GM12878 (cell line): Measurements from ENCODE around the gene CWC22. TPM values are rescaled to one million over a fixed set of nuclear protein-coding genes. Genes with fewer than 3 reads are reported as not detected.

Experiments used
- ATAC-seq: fragments of 200-7000 bp; cut with Tn5 transposase; 3 replicates; pipeline ENCODE4 v1.9.1; 2020; ENCODE audit warnings: mild to moderate bottlenecking, moderate library complexity
- BruUV-seq: library from RNA; stranded (reverse); fragments of 400-500 nt; replicated peaks from 2 replicates; lab custom pipeline; 2021; lab: Mats Ljungman, UMichigan
- CTCF ChIA-PET: fragments of 300-600 bp; sonication (Branson Sonifier 250); formaldehyde crosslinking; extraction: SDS; loops from one replicate; lab custom pipeline; 2021; ENCODE audit warnings: inconsistent platforms; lab: Yijun Ruan, JAX
- POLR2A ChIA-PET: fragments of 350-600 bp; formaldehyde crosslinking; extraction: SDS; loops from one replicate; lab custom pipeline; 2021; ENCODE audit warnings: inconsistent platforms; lab: Charles Lee
- RAD21 ChIA-PET: fragments of 300-600 bp; sonication (Branson Sonifier 250); formaldehyde crosslinking; loops from one replicate; lab custom pipeline; 2023; ENCODE audit warnings: antibody characterized with exemption; ENCODE audit not compliant: unreplicated experiment; lab: Charles Lee
- SMC1A ChIA-PET: fragments of 300-600 bp; sonication (Branson Sonifier 250); formaldehyde crosslinking; loops from one replicate; lab custom pipeline; 2023; ENCODE audit not compliant: unreplicated experiment, uncharacterized antibody; lab: Charles Lee
- DNase-seq: peaks from one replicate; pipeline ENCODE4 v3.0.0-alpha.2; 2011; ENCODE audit warnings: low read depth, low spot score
- FAIRE-seq: peaks from 3 replicates; lab custom pipeline; 2011; peaks lifted over from hg19 to GRCh38; lab: Jason Lieb, UNC
- H2AFZ ChIP-seq: 2 replicates; pipeline ENCODE4 v1.6.0; 2011; ENCODE audit warnings: low read depth, low read length, control low read depth; ENCODE audit not compliant: control insufficient read depth
- H3K27ac ChIP-seq: 2 replicates; pipeline ENCODE4 v1.5.1; 2011; ENCODE audit warnings: control low read depth; ENCODE audit not compliant: control insufficient read depth, insufficient read depth
- H3K27me3 ChIP-seq, 2 experiments: replicated peaks in 1 of 2; 2 replicates each; pipeline versions ENCODE4 v1.6.0 to v1.6.1; 2011; ENCODE audit warnings: low read length in 1 of 2; ENCODE audit not compliant: control insufficient read depth in 2 of 2, insufficient read depth in 2 of 2
- H3K36me3 ChIP-seq, 2 experiments: 2 replicates each; pipeline ENCODE4 v1.5.1; 2011; ENCODE audit warnings: low read length in 1 of 2; ENCODE audit not compliant: control insufficient read depth in 2 of 2, insufficient read depth in 2 of 2
- H3K4me1 ChIP-seq: 2 replicates; pipeline ENCODE4 v1.6.1; 2011; ENCODE audit warnings: mild to moderate bottlenecking, low read length, moderate library complexity, mixed read lengths; ENCODE audit not compliant: control insufficient read depth, insufficient read depth
- H3K4me2 ChIP-seq: 2 replicates; pipeline ENCODE4 v1.6.0; 2011; ENCODE audit warnings: control low read depth; ENCODE audit not compliant: control insufficient read depth, insufficient read depth
- H3K4me3 ChIP-seq: fragments of 200-600 bp; sonication (generic); 2 replicates; pipeline ENCODE4 v1.5.1; 2016
- H3K79me2 ChIP-seq: 2 replicates; pipeline ENCODE4 v1.6.0; 2011; ENCODE audit warnings: low read length; ENCODE audit not compliant: control insufficient read depth, insufficient read depth
- H3K9ac ChIP-seq: 2 replicates; pipeline ENCODE4 v1.8.0; 2011; ENCODE audit warnings: low read length, control low read depth, mixed read lengths; ENCODE audit not compliant: control insufficient read depth, insufficient read depth
- H3K9me3 ChIP-seq: replicated peaks from 3 replicates; pipeline ENCODE4 v1.5.1; 2011; ENCODE audit warnings: mild to moderate bottlenecking, low read length; ENCODE audit not compliant: control insufficient read depth, insufficient read depth
- H4K20me1 ChIP-seq: 2 replicates; pipeline ENCODE4 v1.6.0; 2011; ENCODE audit not compliant: control insufficient read depth, insufficient read depth
- BMI1 ChIP-seq: fragments of 450-650 bp; IDR thresholded peaks from 2 replicates; pipeline ENCODE4 v1.6.1; 2016; ENCODE audit warnings: mild to moderate bottlenecking, moderate library complexity, borderline replicate concordance
- CBX3 ChIP-seq: fragments of 200-600 bp; sonication (generic); IDR thresholded peaks from 2 replicates; pipeline ENCODE4 v1.6.1; 2016; ENCODE audit warnings: low read depth, borderline replicate concordance
- CEBPB ChIP-seq, 2 experiments: fragments of 150-350 bp in 1 of 2; IDR thresholded peaks; 2 replicates each; pipeline ENCODE4 v1.6.1; 2012 to 2014; ENCODE audit warnings: low read depth in 2 of 2, low read length in 2 of 2, borderline replicate concordance in 1 of 2, inconsistent platforms in 1 of 2
- JUNB ChIP-seq: IDR thresholded peaks from 2 replicates; pipeline ENCODE4 v1.6.1; 2016; ENCODE audit warnings: antibody characterized with exemption, mild to moderate bottlenecking
- MXI1 ChIP-seq: fragments of 150-350 bp; IDR thresholded peaks from 2 replicates; pipeline ENCODE4 v1.6.1; 2011; ENCODE audit warnings: low read depth, mild to moderate bottlenecking, inconsistent platforms, low read length, improper control_type of control experiment
- STAT1 ChIP-seq: fragments of 450-650 bp; conservative IDR thresholded peaks from 2 replicates; pipeline ENCODE4 v1.6.1; 2014; ENCODE audit warnings: antibody characterized with exemption, mild to moderate bottlenecking
- WGBS: methylation state at CpG from one replicate; pipeline ENCODE4 v1.1.6; 2016; ENCODE audit warnings: low lambda C conversion rate; ENCODE audit not compliant: insufficient replicate concordance, insufficient coverage; ENCODE audit errors: missing lambda C conversion rate; 5-methylcytosine and 5-hydroxymethylcytosine counted together
- in situ Hi-C: fragments of 300-500 bp; cut with MboI; formaldehyde crosslinking; loops from 9 replicates; pipeline ENCODE4 v1.14.3; 2018; ENCODE audit warnings: mixed read lengths
- intact Hi-C: fragments of 100-400 bp; cut with micrococcal nuclease; formaldehyde crosslinking; loops from one replicate; pipeline ENCODE4 v1.14.2; 2022; ENCODE audit not compliant: unreplicated experiment
- polyA plus RNA-seq, 11 experiments: library from polyadenylated mRNA; depleted of rRNA in 4 of 11; unstranded in 6 of 11; stranded (reverse) in 5 of 11; fragments of >200 nt; fragmentation: Nextera tagmentation in 4 of 11; fragmentation: Illumina TruSeq in 1 of 11; extraction: Ambion mirVana in 4 of 11; extraction: Trizol in 1 of 11; gene quantifications; 1 replicate in 1 of 11; 2 replicates in 10 of 11; pipeline versions ENCODE4 v1.2.1 to v1.2.3, GENCODE V29; 2011 to 2016; ENCODE audit warnings: inconsistent platforms in 2 of 11, missing spikeins in 2 of 11, low read depth in 1 of 11
- total RNA-seq, 4 experiments: library from RNA; depleted of rRNA in 3 of 4; stranded (reverse); fragments of >200 nt in 3 of 4; fragmentation: Illumina TruSeq in 1 of 4; extraction: Trizol in 1 of 4; gene quantifications; 2 replicates each; pipeline versions ENCODE4 v1.2.1 to v1.2.3, GENCODE V29; 2013 to 2021
- TF ChIP-seq, protein P1 (sequence below): fragments of 450-650 bp; IDR thresholded peaks from 2 replicates; pipeline ENCODE4 v1.6.1; 2017; ENCODE audit warnings: mild to moderate bottlenecking, moderate library complexity

CWC22 gene
- total and polyA plus RNA-seq, 10 of the 15 experiments (the other 5 are each of a cell fraction or from before 2014, with no cell fraction given) = 8.2 to 38.5 (median 26.3) TPM

DNA sequence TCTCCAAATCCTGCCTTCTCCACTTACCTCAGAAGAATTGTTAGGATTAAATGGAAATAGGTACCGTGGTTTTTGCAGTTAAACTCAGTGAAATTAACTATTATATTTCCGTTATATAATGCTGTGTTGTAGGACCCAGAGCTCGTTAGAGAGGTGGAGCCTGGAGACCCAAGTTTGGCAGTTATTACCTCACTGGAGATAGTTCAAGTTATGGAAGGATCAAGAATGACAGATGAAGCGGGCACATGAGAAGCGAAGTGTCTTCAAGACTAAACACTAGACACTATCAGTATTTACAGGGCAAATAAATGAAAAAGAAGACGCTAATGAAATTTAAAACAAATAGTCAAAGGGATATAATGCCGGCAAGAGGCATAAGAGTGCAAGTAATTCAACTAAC is 866 bp downstream of the CWC22 start:
- Histone ChIP-seq H3K9me3 (no peaks in the 10 kb centered on the region; the same call in 2 of the 3 replicates), H3K4me1 (peaks cover 5% of the 10 kb centered on the region), H2AFZ (peak overlapping the region; percentile 97; the same call in 1 of the 2 replicates), H4K20me1 (peaks cover 3% of the 10 kb centered on the region; the same call in 1 of the 2 replicates), H3K4me3 (peak overlapping the region; percentile 89), H3K36me3 (no peaks in the 10 kb centered on the region), H3K27ac (peak overlapping the region; percentile 98), H3K79me2 (peaks cover 50% of the 10 kb centered on the region)
- DNase-seq = no peak
- POLR2A ChIA-PET = no interaction called here
- WGBS = 6% methylated on average over 7 of the region's 7 CpGs
- RAD21 ChIA-PET = interaction anchor here (1.3 kb wide), 1 partner anchor 15 kb away, joined by 3 read pairs; no protein-coding TSS in a partner anchor
- TSS peak; percentile 70 for BruUV-seq
- CTCF ChIA-PET = interaction anchor here (1.1 to 1.4 kb wide), 2 partner anchors 9 to 18 kb away, joined by 3 to 4 read pairs; no protein-coding TSS in a partner anchor
- TF ChIP-seq, protein P1, sequence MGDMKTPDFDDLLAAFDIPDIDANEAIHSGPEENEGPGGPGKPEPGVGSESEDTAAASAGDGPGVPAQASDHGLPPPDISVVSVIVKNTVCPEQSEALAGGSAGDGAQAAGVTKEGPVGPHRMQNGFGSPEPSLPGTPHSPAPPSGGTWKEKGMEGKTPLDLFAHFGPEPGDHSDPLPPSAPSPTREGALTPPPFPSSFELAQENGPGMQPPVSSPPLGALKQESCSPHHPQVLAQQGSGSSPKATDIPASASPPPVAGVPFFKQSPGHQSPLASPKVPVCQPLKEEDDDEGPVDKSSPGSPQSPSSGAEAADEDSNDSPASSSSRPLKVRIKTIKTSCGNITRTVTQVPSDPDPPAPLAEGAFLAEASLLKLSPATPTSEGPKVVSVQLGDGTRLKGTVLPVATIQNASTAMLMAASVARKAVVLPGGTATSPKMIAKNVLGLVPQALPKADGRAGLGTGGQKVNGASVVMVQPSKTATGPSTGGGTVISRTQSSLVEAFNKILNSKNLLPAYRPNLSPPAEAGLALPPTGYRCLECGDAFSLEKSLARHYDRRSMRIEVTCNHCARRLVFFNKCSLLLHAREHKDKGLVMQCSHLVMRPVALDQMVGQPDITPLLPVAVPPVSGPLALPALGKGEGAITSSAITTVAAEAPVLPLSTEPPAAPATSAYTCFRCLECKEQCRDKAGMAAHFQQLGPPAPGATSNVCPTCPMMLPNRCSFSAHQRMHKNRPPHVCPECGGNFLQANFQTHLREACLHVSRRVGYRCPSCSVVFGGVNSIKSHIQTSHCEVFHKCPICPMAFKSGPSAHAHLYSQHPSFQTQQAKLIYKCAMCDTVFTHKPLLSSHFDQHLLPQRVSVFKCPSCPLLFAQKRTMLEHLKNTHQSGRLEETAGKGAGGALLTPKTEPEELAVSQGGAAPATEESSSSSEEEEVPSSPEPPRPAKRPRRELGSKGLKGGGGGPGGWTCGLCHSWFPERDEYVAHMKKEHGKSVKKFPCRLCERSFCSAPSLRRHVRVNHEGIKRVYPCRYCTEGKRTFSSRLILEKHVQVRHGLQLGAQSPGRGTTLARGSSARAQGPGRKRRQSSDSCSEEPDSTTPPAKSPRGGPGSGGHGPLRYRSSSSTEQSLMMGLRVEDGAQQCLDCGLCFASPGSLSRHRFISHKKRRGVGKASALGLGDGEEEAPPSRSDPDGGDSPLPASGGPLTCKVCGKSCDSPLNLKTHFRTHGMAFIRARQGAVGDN = no peak
- TF ChIP-seq MXI1 (no peak), BMI1 (no peak), STAT1 (no peak), CBX3 (no peak), JUNB (no peak), CEBPB (IDR thresholded peaks at IDR 0.05; ENCODE audit: borderline replicate concordance in 1 of 2, low read depth in 2 of 2, low read length in 2 of 2) (no peak)
- TF ChIP-seq, all 136 proteins: peak for 0
- ATAC-seq (peak; percentile 25), FAIRE-seq (no peak)
- Histone ChIP-seq H3K4me2 (peak overlapping the region; percentile 87), H3K9ac (peak overlapping the region; percentile 93), H3K27me3 (no peaks in the 10 kb centered on the region)
- in situ Hi-C loops (no loop called here), intact Hi-C loops (loop anchor here (5.0 to 10.0 kb wide), 2 partner anchors 741 to 976 kb away; partner anchors contain the start of genes SESTD1 and UBE2E3)
- SMC1A ChIA-PET = no interaction called here
